HG02623 (cell line): ENCODE measurements around the gene MIEF1.
"Not testable (repeated sequence)": the region's sequence is repeated elsewhere in the genome, so short reads cannot be mapped to it uniquely, and the experiment has no call there.

Experiments
- ATAC-seq: cut with Tn5 transposase; IDR thresholded peaks from one replicate; pipeline ENCODE4 v1.9.1; 2021; ENCODE audit warnings: moderate library complexity; ENCODE audit not compliant: unreplicated experiment

MIEF1 gene

GRCh38 chr22:39511226-39511625, 9.1 kb downstream of the MIEF1 start:
- no peak for ATAC-seq

DNA sequence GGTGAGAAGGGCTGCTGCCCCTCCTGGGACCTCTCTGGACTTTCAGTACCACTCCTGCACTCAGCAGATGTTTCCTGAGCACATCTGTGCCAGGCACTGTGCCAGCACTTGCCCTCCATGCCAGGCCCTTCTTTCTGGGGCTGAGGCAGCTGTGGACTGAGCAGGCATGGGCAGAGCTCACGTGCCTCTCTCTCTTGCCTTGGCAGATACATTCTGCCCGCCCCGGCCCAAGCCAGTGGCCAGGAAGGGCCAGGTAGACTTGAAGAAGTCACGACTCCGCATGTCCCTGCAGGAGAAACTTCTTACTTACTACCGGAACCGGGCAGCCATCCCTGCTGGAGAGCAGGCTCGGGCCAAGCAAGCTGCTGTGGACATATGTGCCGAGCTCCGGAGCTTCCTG, 9.9 kb downstream of the MIEF1 start:
- no peak for ATAC-seq

DNA sequence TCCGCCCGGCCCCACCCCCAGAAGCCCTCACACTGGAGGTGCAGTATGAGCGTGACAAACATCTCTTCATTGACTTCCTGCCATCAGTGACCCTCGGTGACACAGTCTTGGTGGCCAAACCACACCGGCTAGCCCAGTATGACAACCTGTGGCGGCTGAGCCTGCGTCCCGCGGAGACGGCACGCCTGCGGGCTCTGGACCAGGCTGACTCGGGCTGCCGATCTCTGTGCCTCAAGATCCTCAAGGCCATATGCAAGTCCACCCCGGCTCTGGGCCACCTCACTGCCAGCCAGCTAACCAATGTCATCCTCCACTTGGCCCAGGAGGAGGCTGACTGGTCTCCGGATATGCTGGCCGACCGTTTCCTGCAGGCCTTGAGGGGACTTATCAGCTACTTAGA, 11.7 kb downstream of the MIEF1 start:
- no peak for ATAC-seq

- ATAC-seq: no peak
Observed at GRCh38 chr22:39514373-39514973, 12.4 kb downstream of the MIEF1 start.

DNA sequence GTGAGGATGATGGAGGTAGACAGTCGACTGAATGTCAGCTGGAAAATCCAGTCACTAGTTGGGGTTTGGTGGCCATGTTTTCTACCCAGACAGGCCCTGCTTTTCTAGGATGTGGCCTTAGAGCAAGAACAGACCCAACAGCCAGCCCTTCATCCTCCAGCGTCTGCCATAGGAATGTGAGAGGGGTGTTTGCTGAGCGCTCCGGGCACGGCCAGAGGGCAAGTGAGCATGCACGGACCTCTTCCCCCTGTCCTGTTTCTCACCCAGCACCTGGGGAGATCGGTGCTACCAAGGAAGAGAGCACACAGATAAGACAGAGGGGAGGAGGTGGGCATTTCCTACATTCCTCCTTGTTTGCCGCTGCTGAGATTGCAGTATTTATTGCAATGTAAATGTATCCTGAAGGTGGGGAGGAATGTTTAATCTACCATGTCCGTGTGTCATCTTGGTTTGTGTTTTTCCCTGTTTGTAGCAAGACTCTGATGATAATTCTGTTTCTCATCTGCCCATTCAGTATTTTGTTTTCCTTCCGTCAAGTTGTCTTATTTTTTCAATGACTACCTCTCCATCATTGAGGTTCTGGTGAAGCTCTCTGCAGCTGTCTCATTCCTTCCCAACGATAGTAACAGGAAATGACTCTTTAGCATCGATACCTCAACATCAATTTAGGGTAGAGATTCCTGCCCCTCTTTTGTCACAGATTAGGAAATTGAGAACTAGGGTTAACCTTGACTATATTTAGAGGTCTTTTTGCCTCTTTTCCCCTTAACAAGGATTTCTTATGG, 13.4 kb downstream of the MIEF1 start:
- no peak for ATAC-seq

DNA sequence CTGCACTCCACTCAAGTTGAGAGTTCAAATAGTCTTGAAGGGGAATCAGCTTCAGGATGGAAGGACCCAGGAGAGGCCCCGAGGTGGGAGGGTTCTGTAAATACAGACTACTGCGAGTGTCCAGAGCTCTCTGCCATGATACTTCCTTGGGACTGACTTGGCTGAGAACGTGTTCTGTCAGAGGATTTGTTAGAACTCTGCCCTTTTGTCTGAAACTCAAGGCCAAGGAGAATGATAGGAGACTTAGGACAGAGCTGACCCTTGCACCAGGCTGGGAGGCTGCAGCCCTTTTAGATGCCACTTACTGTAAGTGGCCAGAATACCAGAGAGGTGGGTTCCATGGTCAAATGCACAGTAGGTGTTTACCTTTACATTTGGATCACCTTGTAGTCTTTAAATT, 15.4 kb downstream of the MIEF1 start:
- ATAC-seq: no peak

GRCh38 chr22:39518144-39518786, 16.2 kb downstream of the MIEF1 start:
- no peak for ATAC-seq

GRCh38 chr22:39518996-39519680, 17.0 kb downstream of the MIEF1 start:
- no peak for ATAC-seq

GRCh38 chr22:39519681-39520225, 17.7 kb downstream of the MIEF1 start:
- peak; percentile 71 for ATAC-seq

- ATAC-seq: peak; percentile 37
Observed at GRCh38 chr22:39520226-39521105, 18.4 kb downstream of the MIEF1 start, which contains the start of gene ATF4. TSS of gene ATF4 (plus strand) at chr22:39520562. CDS start at chr22:39521446, 884 bp downstream.

DNA sequence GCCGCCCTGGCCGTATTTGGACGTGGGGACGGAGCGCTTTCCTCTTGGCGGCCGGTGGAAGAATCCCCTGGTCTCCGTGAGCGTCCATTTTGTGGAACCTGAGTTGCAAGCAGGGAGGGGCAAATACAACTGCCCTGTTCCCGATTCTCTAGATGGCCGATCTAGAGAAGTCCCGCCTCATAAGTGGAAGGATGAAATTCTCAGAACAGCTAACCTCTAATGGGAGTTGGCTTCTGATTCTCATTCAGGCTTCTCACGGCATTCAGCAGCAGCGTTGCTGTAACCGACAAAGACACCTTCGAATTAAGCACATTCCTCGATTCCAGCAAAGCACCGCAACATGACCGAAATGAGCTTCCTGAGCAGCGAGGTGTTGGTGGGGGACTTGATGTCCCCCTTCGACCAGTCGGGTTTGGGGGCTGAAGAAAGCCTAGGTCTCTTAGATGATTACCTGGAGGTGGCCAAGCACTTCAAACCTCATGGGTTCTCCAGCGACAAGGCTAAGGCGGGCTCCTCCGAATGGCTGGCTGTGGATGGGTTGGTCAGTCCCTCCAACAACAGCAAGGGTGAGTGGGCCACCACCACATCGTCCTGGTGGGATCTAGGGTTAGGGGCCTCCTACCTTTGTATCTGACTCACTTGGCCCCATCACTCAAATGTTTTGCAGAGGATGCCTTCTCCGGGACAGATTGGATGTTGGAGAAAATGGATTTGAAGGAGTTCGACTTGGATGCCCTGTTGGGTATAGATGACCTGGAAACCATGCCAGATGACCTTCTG, 19.2 kb downstream of the MIEF1 start:
- peak; percentile 4 for ATAC-seq

- not testable (repeated sequence) for ATAC-seq
Observed at GRCh38 chr22:39522091-39522490, 20.0 kb downstream of the MIEF1 start.

GRCh38 chr22:39522567-39523300, 20.6 kb downstream of the MIEF1 start:
- ATAC-seq: no peak

DNA sequence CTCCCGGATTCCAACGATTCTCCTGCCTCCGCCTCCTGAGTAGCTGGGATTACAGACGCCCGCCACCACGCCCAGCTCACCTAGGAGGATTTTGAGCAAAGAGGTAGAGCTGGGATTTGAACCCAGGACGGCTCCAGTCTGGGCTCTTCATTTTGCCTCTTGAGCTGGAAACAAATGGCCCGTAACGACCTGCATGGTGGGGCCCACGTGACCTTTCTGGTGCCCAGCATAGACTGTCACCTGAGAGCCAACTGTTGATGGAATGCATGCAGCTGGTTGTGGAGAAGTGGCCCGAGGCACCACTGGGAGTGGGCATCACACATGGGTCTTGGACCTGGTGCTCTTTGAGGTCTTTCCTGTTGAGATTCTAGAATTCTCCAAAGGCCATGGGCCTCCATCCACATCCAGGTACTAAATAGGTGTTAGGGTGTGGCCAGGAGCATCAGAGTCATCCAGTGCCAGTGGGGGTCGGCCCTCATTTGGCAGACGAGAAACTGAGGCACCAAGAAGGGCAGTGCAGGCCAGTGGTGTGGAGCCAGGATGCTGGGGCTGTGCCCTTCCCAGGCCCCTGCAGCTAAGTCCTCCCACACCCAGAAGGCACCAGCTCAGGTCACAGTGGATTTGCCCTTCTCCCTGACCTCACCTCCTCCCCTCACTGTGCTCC, 22.1 kb downstream of the MIEF1 start:
- no peak for ATAC-seq

- ATAC-seq: no peak
Observed at GRCh38 chr22:39524753-39525657, 22.9 kb downstream of the MIEF1 start.

GRCh38 chr22:39525658-39525975, 23.5 kb downstream of the MIEF1 start:
- no peak for ATAC-seq

GRCh38 chr22:39526736-39527171, 24.7 kb downstream of the MIEF1 start:
- ATAC-seq: no peak
